ENCODE measurements around the gene PELO. TPM values are rescaled to one million over a fixed set of nuclear protein-coding genes. Genes with fewer than 3 reads are reported as not detected.

Gene PELO
- total RNA-seq, 4 donors from 2014 or later: 20.0 to 37.0 (median 23.3) TPM

GRCh38 chr5:52798938-52799337 lies 11.2 kb downstream of the PELO start:
- peak overlapping the region in 2 of 3 donors; percentile 49 to 61 for H3K4me3 ChIP-seq (replicated peaks in 1 of 3)
- no peaks in the 10 kb centered on the region for H3K36me3 ChIP-seq
- H3K9me3 ChIP-seq: no peaks in the 10 kb centered on the region
- H3K27ac ChIP-seq: peak overlapping the region; percentile 86 to 99 (median 98)
- intact Hi-C loops (cut with DNase I): no loop called here
- no peak for DNase-seq
- no peak for TF ChIP-seq POLR2A (IDR thresholded peaks at IDR 0.05)
- TF ChIP-seq CTCF (IDR thresholded peaks at IDR 0.05): no peak
- H3K27me3 ChIP-seq: no peaks in the 10 kb centered on the region
- 3 to 9% methylated on average over 3 of the region's 3 CpGs for WGBS, 2 donors
- H3K4me1 ChIP-seq: peaks cover 52 to 78% of the 10 kb centered on the region in 2 donors

- Histone ChIP-seq H3K27ac (peak overlapping the region; percentile 86 to 99 (median 98)), H3K36me3 (no peaks in the 10 kb centered on the region), H3K4me3 (replicated peaks in 1 of 3) (peak overlapping the region; percentile 16 to 61 (median 49)), H3K27me3 (no peaks in the 10 kb centered on the region), H3K9me3 (no peaks in the 10 kb centered on the region), H3K4me1 (peaks cover 54 to 78% of the 10 kb centered on the region in 2 donors)
- TF ChIP-seq POLR2A (IDR thresholded peaks at IDR 0.05) (no peak), CTCF (IDR thresholded peaks at IDR 0.05) (no peak)
- DNase-seq: peak; percentile 70 to 73
- 0 to 1% methylated on average over 18 to 19 of the region's 19 CpGs for WGBS, 2 donors
- intact Hi-C loops (cut with DNase I): no loop called here
Measured at GRCh38 chr5:52799358-52799982, 11.8 kb downstream of the PELO start.

GRCh38 chr5:52799983-52800393 lies 12.3 kb downstream of the PELO start:
- Histone ChIP-seq H3K27me3 (no peaks in the 10 kb centered on the region), H3K27ac (peak overlapping the region; percentile 86 to 99 (median 98)), H3K9me3 (no peaks in the 10 kb centered on the region), H3K36me3 (no peaks in the 10 kb centered on the region), H3K4me1 (peaks cover 57 to 76% of the 10 kb centered on the region in 2 donors), H3K4me3 (replicated peaks in 1 of 3) (peak overlapping the region; percentile 49 to 61 (median 58))
- 0% methylated on average over 9 to 34 of the region's 34 CpGs for WGBS, 2 donors
- intact Hi-C loops (cut with DNase I): no loop called here
- TF ChIP-seq CTCF (IDR thresholded peaks at IDR 0.05): no peak
- TF ChIP-seq POLR2A (IDR thresholded peaks at IDR 0.05): peak; percentile 38 to 89
- DNase-seq: peak; percentile 95 to 96

- WGBS, 2 donors: 6 to 12% methylated on average over 7 to 13 of the region's 31 CpGs
- peak; percentile 78 to 85 for DNase-seq
- H3K4me1 ChIP-seq: peaks cover 51 to 70% of the 10 kb centered on the region in 2 donors
- no peaks in the 10 kb centered on the region for H3K9me3 ChIP-seq
- peak overlapping the region; percentile 49 to 61 (median 58) for H3K4me3 ChIP-seq (replicated peaks in 1 of 3)
- intact Hi-C loops (cut with DNase I): no loop called here
- H3K36me3 ChIP-seq: no peaks in the 10 kb centered on the region
- TF ChIP-seq CTCF (IDR thresholded peaks at IDR 0.05): peak in 1 of 6 experiments; percentile 13
- peak in 1 of 2 donors; percentile 55 for TF ChIP-seq POLR2A (IDR thresholded peaks at IDR 0.05)
- peak overlapping the region; percentile 86 to 99 (median 98) for H3K27ac ChIP-seq
- H3K27me3 ChIP-seq: no peaks in the 10 kb centered on the region
Measured at GRCh38 chr5:52800394-52801213, 12.9 kb downstream of the PELO start.

Measured in thyroid gland (tissue), 4 donors.